ENCODE measurements around the gene ZNF791.
A peak's percentile ranks its signal among the peaks of the same experiment; 100 is the strongest.
"Not testable (repeated sequence)": the region's sequence is repeated elsewhere in the genome, so short reads cannot be mapped to it uniquely, and the experiment has no call there.

ZNF791 gene

DNA sequence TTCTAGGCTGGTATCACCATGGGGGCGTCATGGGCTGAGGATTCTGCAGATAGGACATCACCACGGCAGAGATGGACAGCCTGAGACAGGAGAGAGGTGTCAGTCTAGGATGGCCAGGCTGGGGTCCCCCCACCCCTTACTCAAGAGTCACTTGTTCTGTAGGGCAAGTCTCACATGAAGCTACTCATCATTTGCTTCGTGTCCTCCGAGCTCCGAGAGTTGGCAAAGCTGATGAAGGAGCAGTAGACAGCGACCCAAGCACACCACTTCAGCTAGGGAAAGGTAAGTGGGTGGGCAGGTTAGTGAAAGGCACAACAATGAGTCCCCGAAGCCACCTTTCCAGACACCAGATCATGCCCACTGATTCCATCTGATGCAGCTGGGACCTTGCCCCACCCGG is 57.6 kb downstream of the ZNF791 start:
- Mint-ChIP-seq H3K4me1 (ENCODE audit: low read depth) (peaks cover 56% of the 10 kb centered on the region), H3K9me3 (no peaks in the 10 kb centered on the region), H3K27me3 (no peaks in the 10 kb centered on the region), H3K36me3 (ENCODE audit: low read depth) (peaks cover 89% of the 10 kb centered on the region), H3K27ac (peak overlapping the region; percentile 100), H3K4me3 (peak overlapping the region; percentile 95)
- DNase-seq = no peak

DNA sequence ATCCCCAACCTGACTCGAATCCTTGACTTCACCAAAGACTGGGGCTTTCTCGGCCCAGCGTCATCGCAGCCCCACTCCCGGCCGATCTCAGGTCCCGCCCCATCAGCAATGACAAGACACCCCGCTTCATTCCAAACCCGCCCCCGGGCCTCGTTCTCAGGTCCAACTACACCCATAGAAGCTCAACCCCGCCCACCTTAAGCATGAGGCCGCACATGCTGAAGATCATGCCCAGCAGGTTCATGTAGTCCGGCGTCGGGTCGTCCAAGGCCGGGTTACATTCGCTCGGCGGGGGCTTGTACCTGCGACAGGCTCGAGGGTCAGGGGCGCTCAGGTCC is 58.2 kb downstream of the ZNF791 start:
- Mint-ChIP-seq H3K27ac (peak overlapping the region; percentile 100), H3K4me1 (ENCODE audit: low read depth) (peaks cover 56% of the 10 kb centered on the region)

DNA sequence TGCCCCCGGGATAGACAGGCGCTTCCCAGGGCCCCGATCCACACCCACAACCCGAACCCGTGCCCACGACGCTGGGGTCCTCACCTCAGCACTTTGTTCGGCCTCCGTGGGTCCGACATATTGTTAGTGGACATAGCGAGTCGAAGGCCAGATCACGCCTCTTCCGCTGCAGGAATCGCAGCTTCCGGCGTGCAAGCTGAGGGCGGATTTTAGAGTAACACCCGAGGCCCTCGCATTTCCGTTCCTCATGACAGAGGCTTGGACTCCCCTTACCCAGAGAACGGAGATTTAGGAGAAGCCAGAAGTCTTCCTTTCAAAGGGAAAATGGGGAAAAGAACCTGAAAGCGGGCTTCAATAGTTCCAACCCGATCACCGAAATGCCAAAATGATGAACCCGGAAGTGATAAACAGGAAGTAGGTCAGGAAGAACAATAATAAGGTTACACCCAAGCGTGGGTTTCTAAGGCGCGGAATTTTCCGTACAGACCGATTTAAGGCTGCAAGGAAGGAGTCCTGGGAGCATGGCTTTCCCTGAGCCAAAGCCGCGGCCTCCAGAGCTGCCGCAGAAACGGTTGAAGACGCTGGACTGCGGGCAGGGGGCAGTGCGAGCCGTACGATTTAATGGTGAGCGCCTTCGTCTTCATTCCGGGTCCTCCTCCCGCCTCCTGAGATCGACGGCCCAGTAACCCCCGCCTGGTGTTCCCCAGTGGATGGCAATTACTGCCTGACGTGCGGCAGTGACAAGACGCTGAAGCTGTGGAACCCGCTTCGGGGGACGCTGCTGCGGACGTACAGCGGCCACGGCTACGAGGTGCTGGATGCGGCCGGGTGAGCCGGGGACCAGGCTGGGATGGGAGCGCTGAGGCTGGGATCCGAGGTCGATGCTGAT is 58.8 kb downstream of the ZNF791 start:
- Mint-ChIP-seq H3K4me1 (ENCODE audit: low read depth) (peaks cover 55% of the 10 kb centered on the region), H3K27me3 (no peaks in the 10 kb centered on the region), H3K4me3 (peak overlapping the region; percentile 95), H3K27ac (peak overlapping the region; percentile 100), H3K36me3 (ENCODE audit: low read depth) (peaks cover 89% of the 10 kb centered on the region), H3K9me3 (no peaks in the 10 kb centered on the region)
- peak; percentile 85 for DNase-seq

More for the DNA sequence above, 58.2 kb downstream of the ZNF791 start:
- peaks cover 89% of the 10 kb centered on the region for H3K36me3 Mint-ChIP-seq (ENCODE audit: low read depth)
- no peaks in the 10 kb centered on the region for H3K9me3 Mint-ChIP-seq
- no peaks in the 10 kb centered on the region for H3K27me3 Mint-ChIP-seq
- no peak for DNase-seq
- H3K4me3 Mint-ChIP-seq = peak overlapping the region; percentile 95

GRCh38 chr19:12670159-12670928 is 59.6 kb downstream of the ZNF791 start:
- no peaks in the 10 kb centered on the region for H3K9me3 Mint-ChIP-seq
- peaks cover 47% of the 10 kb centered on the region for H3K4me1 Mint-ChIP-seq (ENCODE audit: low read depth)
- no peaks in the 10 kb centered on the region for H3K27me3 Mint-ChIP-seq
- peaks cover 89% of the 10 kb centered on the region for H3K36me3 Mint-ChIP-seq (ENCODE audit: low read depth)
- H3K27ac Mint-ChIP-seq = peak overlapping the region; percentile 100
- H3K4me3 Mint-ChIP-seq = peak overlapping the region; percentile 95
- no peak for DNase-seq

- Mint-ChIP-seq H3K27me3 (no peaks in the 10 kb centered on the region), H3K4me3 (no peak overlapping the region), H3K27ac (peak overlapping the region; percentile 55), H3K36me3 (ENCODE audit: low read depth) (peaks cover 92% of the 10 kb centered on the region), H3K9me3 (no peaks in the 10 kb centered on the region), H3K4me1 (ENCODE audit: low read depth) (peaks cover 38% of the 10 kb centered on the region)
- no peak for DNase-seq
Observed at GRCh38 chr19:12672744-12673143, 62.0 kb downstream of the ZNF791 start.

- Mint-ChIP-seq H3K4me3 (no peak overlapping the region), H3K27ac (peak overlapping the region; percentile 33), H3K4me1 (ENCODE audit: low read depth) (peaks cover 35% of the 10 kb centered on the region), H3K9me3 (no peaks in the 10 kb centered on the region), H3K27me3 (no peaks in the 10 kb centered on the region), H3K36me3 (ENCODE audit: low read depth) (peaks cover 90% of the 10 kb centered on the region)
- DNase-seq = no peak
Observed at GRCh38 chr19:12675399-12675798, 64.7 kb downstream of the ZNF791 start.

DNA sequence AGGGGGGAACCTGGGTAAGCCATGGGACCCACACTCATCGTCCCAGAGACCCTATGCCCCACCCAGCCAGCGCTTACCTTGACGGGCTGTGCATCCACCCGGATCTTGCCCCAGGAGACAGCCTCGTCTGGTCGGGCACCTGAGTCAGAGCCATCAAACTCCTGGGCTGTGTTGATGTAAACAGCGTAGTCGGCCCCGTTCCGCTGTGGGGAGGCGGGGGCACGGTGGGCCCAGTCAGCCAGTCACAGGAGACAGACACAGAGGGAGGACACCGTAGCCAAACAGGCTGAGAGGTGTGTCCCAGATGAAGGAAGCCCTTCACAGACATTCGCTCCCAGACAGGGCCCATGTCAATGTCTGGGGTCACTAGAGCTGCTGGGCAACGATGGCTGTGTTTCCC is 65.2 kb downstream of the ZNF791 start:
- Mint-ChIP-seq H3K4me3 (no peak overlapping the region), H3K27me3 (no peaks in the 10 kb centered on the region), H3K36me3 (ENCODE audit: low read depth) (peaks cover 87% of the 10 kb centered on the region), H3K4me1 (ENCODE audit: low read depth) (peaks cover 31% of the 10 kb centered on the region), H3K9me3 (no peaks in the 10 kb centered on the region), H3K27ac (no peak overlapping the region)
- DNase-seq = no peak

GRCh38 chr19:12676384-12676792 is 65.7 kb downstream of the ZNF791 start:
- DNase-seq = peak; percentile 91
- Mint-ChIP-seq H3K36me3 (ENCODE audit: low read depth) (peaks cover 91% of the 10 kb centered on the region), H3K4me3 (no peak overlapping the region), H3K27ac (peak overlapping the region; percentile 67), H3K27me3 (no peaks in the 10 kb centered on the region), H3K9me3 (no peaks in the 10 kb centered on the region), H3K4me1 (ENCODE audit: low read depth) (peaks cover 35% of the 10 kb centered on the region)

- DNase-seq = no peak
- H3K4me1 Mint-ChIP-seq (ENCODE audit: low read depth) = peaks cover 33% of the 10 kb centered on the region
- no peaks in the 10 kb centered on the region for H3K9me3 Mint-ChIP-seq
- H3K4me3 Mint-ChIP-seq = no peak overlapping the region
- peaks cover 91% of the 10 kb centered on the region for H3K36me3 Mint-ChIP-seq (ENCODE audit: low read depth)
- H3K27ac Mint-ChIP-seq = peak overlapping the region; percentile 67
- H3K27me3 Mint-ChIP-seq = no peaks in the 10 kb centered on the region
Observed at GRCh38 chr19:12676928-12677327, 66.2 kb downstream of the ZNF791 start.

DNA sequence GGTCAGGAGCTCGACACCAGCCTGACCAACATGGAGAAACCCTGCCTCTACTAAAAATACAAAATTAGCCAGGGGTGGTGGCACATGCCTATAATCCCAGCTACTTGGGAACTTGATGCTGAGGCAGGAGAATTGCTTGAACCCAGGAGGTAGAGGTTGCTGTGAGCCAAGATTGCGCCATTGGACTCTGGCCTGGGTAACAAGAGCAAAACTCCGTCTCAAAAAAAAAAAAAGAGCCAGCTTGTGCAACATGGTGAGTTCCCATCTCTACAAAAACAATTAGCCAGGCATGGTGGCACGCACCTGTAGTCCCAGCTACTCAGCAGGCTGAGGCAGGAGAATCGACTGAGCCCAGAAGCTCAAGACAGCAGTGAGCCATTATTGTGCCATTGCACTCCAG is 67.3 kb downstream of the ZNF791 start:
- peaks cover 80% of the 10 kb centered on the region for H3K36me3 Mint-ChIP-seq (ENCODE audit: low read depth)
- H3K27me3 Mint-ChIP-seq, DNase-seq, H3K27ac Mint-ChIP-seq, H3K4me3 Mint-ChIP-seq, H3K9me3 Mint-ChIP-seq: not testable (repeated sequence)
- peaks cover 31% of the 10 kb centered on the region for H3K4me1 Mint-ChIP-seq (ENCODE audit: low read depth)

DNA sequence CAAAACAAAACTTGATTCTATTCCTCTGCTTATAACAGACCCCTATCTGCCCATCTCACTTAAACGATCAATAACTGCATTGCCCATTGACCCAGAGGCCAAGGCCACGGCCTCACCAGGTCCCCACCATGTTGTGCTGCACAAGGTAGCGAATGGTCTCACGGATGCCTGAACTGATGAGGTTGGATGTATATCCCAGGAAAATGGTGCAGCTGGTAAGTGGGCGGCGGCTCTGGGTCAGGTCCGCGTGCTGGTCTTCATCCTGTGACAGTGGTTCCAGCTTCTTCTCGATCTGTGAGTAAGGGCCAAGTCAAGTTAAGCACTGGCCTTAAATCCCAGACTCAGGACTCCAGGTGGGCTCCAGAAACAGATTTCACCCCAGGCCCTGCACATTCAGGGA is 69.3 kb downstream of the ZNF791 start:
- H3K4me3 Mint-ChIP-seq = peak overlapping the region; percentile 98
- DNase-seq = no peak
- H3K4me1 Mint-ChIP-seq (ENCODE audit: low read depth) = peaks cover 28% of the 10 kb centered on the region
- no peaks in the 10 kb centered on the region for H3K27me3 Mint-ChIP-seq
- H3K27ac Mint-ChIP-seq = peak overlapping the region; percentile 99
- H3K9me3 Mint-ChIP-seq = no peaks in the 10 kb centered on the region
- H3K36me3 Mint-ChIP-seq (ENCODE audit: low read depth) = peaks cover 60% of the 10 kb centered on the region

DNA sequence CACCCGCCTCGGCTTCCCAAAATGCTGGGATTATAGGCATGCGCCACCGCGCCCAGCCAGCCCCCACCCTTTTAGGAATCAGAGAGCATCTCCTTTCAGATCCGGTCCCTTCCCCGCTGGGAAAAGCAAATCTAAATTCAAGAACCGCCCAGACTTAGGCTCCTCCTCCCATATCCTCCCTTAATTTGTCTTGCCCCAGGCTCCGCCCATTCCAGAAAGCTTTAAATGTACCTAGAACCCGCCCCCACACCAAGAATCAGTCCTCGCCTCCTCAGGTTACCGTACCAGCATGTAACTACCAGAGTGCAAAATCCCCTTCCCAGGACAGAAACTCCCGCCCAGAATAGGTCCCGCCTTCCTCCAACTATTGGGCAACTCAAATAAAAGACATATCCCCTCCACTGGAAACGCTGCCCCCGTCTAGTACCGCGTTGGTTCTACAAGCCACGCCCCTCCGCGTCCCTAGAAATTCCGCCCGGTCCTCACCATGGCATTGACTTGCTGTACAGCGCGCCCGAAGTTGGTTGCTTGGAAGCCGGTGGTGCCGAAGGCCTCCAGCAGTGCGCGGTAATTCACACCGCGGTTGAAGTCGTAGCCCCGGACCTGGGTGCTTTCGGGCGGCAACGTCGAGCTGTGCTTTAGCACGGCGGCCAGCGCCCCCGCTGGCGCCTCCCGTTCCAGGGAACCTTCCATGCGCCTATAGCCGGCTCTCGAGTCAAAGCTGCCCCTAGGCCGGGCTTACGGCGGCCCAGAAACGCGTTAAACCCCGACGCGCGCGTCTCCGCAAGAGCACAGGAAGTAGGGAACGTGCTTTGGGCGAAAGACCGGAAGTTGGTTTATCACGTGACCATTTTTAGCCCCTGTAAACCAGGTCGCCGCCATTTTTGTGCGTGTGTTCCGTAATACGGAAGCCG is 70.6 kb downstream of the ZNF791 start, which contains the start of gene DHPS:
Gene DHPS, minus strand, starts transcription at position 807 of the 914 bp plus-strand sequence. Its CDS starts 114 bp downstream, at position 693.
- H3K9me3 Mint-ChIP-seq = no peaks in the 10 kb centered on the region
- H3K4me1 Mint-ChIP-seq (ENCODE audit: low read depth) = peaks cover 27% of the 10 kb centered on the region
- H3K27me3 Mint-ChIP-seq = no peaks in the 10 kb centered on the region
- H3K4me3 Mint-ChIP-seq = peak within 1 kb of the TSS; percentile 98
- H3K27ac Mint-ChIP-seq = peak within 1 kb of the TSS; percentile 99
- peaks cover 47% of the 10 kb centered on the region for H3K36me3 Mint-ChIP-seq (ENCODE audit: low read depth)
- DNase-seq = peak; percentile 89
